Transverse colon (tissue), 4 donors: ENCODE results near the gene ARRDC2. TPM values are rescaled to one million over a fixed set of nuclear protein-coding genes. Genes with fewer than 3 reads are reported as not detected.

Experiments
- DNase-seq: peaks from one replicate; pipeline ENCODE4 v3.0.0-alpha.2; 2019
- H3K27ac ChIP-seq, 4 donors: fragments of 200-600 bp; sonication (generic); 2 replicates each; pipeline ENCODE4 v1.5.1; 2016 to 2018; ENCODE audit warnings: inconsistent platforms in 4 of 4
- H3K27me3 ChIP-seq: fragments of 200-600 bp; sonication (generic); 2 replicates; pipeline ENCODE4 v1.5.1; 2017; ENCODE audit warnings: inconsistent platforms
- H3K36me3 ChIP-seq, 4 donors: fragments of 200-600 bp; sonication (generic); 2 replicates each; pipeline ENCODE4 v1.5.1; 2017 to 2019; ENCODE audit warnings: inconsistent platforms in 4 of 4
- H3K4me1 ChIP-seq, 4 donors: fragments of 200-600 bp; sonication (generic); 2 replicates each; pipeline ENCODE4 v1.5.1; 2017 to 2020; ENCODE audit warnings: inconsistent platforms in 4 of 4
- H3K4me3 ChIP-seq, 4 donors: fragments of 200-600 bp; sonication (generic); 1 replicate in 1 of 4; 2 replicates in 3 of 4; pipeline versions ENCODE4 v1.5.1 to v1.6.1; 2017 to 2019; ENCODE audit warnings: inconsistent platforms in 4 of 4
- H3K9me3 ChIP-seq, 2 donors: fragments of 200-600 bp; sonication (generic); 2 replicates each; pipeline ENCODE4 v1.5.1; 2017 to 2019; ENCODE audit warnings: inconsistent platforms in 2 of 2
- EP300 ChIP-seq: sonication (generic); formaldehyde crosslinking; IDR thresholded peaks from one replicate; pipeline ENCODE4 v1.6.1; 2017; ENCODE audit warnings: antibody characterized with exemption, low read depth
- POLR2A ChIP-seq: fragments of 450-650 bp; IDR thresholded peaks from one replicate; pipeline ENCODE4 v1.6.1; 2016; ENCODE audit warnings: antibody characterized with exemption, mild to moderate bottlenecking, moderate library complexity
- POLR2AphosphoS5 ChIP-seq, 3 donors: sonication (generic); formaldehyde crosslinking; IDR thresholded peaks; one replicate each; pipeline ENCODE4 v1.6.1; 2016; ENCODE audit warnings: antibody characterized with exemption in 3 of 3
- WGBS, 2 donors: methylation state at CpG; one replicate each; pipeline ENCODE4 v1.1.5; 2018; ENCODE audit warnings: low coverage in 1 of 2; 5-methylcytosine and 5-hydroxymethylcytosine counted together
- in situ Hi-C, 4 donors: fragments of 200-750 bp; cut with MboI; loops; one replicate each; pipeline versions ENCODE4 v1.15.0 to v1.15.1; 2017; ENCODE audit warnings: low sequenced_read_pairs in 3 of 4, low pct_ligation_motif_present in 1 of 4, low pct_unique_long_range_greater_than_20kb in 1 of 4
- intact Hi-C: fragments of 100-400 bp; cut with DNase I; formaldehyde crosslinking; loops from one replicate; pipeline ENCODE4 v1.15.1; 2023; ENCODE audit warnings: low total_unique reads
- total RNA-seq, 4 donors: library from RNA; depleted of rRNA; stranded (reverse); fragments of >200 nt; gene quantifications; one replicate each; pipeline ENCODE4 v1.1.0, GENCODE V29; 2016
- TF ChIP-seq, protein P1 (sequence below), 5 experiments: fragments of 200-600 bp in 3 of 5; fragments of 450-650 bp in 2 of 5; sonication (generic) in 3 of 5; IDR thresholded peaks; 1 replicate in 2 of 5; 2 replicates in 3 of 5; pipeline ENCODE4 v1.5.1; 2016 to 2017; ENCODE audit warnings: antibody characterized with exemption in 5 of 5, inconsistent platforms in 3 of 5, mild to moderate bottlenecking in 2 of 5, moderate library complexity in 1 of 5

The ARRDC2 gene
- total RNA-seq, 4 donors from 2014 or later: 28.9 to 69.6 (median 42.7) TPM

DNA sequence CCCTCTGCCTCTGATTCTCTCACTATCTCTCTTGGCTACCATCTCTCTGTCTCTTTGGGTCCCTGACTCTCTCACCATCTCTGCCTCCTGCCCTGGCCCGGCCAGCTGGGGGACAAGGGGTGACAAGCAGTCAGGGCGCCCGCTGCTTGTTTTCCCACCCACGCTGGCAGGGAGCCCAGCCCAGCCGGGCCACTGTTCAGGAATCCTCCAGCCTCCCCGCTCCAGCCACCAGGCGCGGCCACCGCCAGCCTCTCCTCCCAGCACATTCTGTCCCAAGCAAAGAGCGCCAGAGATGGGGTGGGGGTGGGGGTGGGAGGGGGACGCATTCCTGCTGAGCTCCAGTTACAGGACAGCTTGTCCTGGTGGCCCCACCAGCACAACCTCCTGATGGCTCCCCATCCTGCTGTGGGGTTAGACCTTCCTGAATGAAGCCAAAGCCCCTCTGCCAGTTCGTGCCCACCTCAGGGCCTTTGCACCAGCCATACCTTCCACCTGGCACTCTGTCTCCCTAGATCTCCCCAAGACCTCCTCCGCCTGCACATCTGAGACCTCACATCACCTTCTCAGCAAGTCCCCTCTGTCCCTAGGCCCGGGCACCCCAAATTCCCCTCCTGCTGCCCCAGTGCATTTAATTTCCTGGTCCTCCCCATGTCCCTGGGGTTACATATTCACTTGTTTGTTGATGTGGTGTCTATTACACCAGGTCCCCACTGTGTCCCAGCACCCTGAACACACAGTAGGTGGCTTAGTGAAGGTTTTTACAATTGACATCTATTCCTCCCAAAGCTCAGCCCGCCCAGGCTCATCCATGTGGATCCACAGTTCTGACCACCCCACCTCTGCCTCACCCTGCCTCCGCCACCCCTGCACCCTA lies 12.5 kb downstream of the ARRDC2 start:
- in situ Hi-C loops: no loop called here
- no peaks in the 10 kb centered on the region for H3K27me3 ChIP-seq

DNA sequence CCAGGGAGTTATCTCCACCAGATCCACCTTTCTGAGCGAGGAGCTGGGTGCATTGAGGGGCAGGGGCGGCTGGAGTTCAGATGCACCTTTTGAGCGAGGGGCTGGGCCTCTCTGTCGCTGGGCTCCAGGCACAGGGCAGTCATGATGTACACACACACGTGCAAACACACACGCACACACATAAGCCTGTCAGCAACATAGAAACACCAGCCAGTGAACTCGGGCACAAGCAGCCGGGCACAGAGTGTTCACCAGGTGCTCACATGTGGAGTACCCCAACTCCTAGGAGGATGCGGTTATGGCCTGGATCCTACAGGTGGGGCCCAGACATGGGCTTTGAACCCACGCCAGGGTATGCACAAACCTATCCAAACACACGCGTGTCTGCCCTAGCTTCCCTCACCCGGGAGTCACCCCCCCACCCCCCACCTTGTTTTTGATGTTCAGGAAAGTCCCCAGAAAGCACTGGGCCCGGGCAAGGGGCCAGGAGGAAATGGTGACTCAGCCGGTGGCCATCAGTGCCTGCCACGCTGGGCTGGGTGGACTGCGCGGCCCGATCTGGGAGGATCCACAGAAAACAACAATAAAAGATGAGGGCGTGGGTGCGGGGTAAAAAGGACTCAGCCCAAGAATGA lies 13.3 kb downstream of the ARRDC2 start:
- intact Hi-C loops: no loop called here
- no peak overlapping the region for H3K4me3 ChIP-seq
- WGBS, 2 donors: 31% methylated on average over 21 of the region's 21 CpGs; no CpG with 5 or more reads in 1 of the 2 donors
- H3K27me3 ChIP-seq: no peaks in the 10 kb centered on the region
- in situ Hi-C loops: no loop called here
- no peaks in the 10 kb centered on the region for H3K36me3 ChIP-seq
- H3K27ac ChIP-seq: peak overlapping the region; percentile 74 to 82 (median 80)
- peak; percentile 78 for DNase-seq
- TF ChIP-seq EP300 (no peak), POLR2A (no peak), POLR2AphosphoS5 (IDR thresholded peaks at IDR 0.05) (peak in 2 of 3 donors; percentile 15 to 25)
- TF ChIP-seq, protein P1, sequence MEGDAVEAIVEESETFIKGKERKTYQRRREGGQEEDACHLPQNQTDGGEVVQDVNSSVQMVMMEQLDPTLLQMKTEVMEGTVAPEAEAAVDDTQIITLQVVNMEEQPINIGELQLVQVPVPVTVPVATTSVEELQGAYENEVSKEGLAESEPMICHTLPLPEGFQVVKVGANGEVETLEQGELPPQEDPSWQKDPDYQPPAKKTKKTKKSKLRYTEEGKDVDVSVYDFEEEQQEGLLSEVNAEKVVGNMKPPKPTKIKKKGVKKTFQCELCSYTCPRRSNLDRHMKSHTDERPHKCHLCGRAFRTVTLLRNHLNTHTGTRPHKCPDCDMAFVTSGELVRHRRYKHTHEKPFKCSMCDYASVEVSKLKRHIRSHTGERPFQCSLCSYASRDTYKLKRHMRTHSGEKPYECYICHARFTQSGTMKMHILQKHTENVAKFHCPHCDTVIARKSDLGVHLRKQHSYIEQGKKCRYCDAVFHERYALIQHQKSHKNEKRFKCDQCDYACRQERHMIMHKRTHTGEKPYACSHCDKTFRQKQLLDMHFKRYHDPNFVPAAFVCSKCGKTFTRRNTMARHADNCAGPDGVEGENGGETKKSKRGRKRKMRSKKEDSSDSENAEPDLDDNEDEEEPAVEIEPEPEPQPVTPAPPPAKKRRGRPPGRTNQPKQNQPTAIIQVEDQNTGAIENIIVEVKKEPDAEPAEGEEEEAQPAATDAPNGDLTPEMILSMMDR (IDR thresholded peaks at IDR 0.05): no peak
- no peaks in the 10 kb centered on the region for H3K9me3 ChIP-seq
- peaks cover 21 to 63% (median 36%) of the 10 kb centered on the region in 4 donors for H3K4me1 ChIP-seq

More for the DNA sequence above, 12.5 kb downstream of the ARRDC2 start:
- TF ChIP-seq POLR2A: no peak
- peak; percentile 35 for TF ChIP-seq EP300
- TF ChIP-seq, protein P1 (IDR thresholded peaks at IDR 0.05): no peak
- peak in 2 of 3 donors; percentile 45 to 58 for TF ChIP-seq POLR2AphosphoS5 (IDR thresholded peaks at IDR 0.05)
- H3K4me3 ChIP-seq: no peak overlapping the region
- peak; percentile 75 for DNase-seq
- peak overlapping the region; percentile 74 to 82 (median 80) for H3K27ac ChIP-seq
- intact Hi-C loops: no loop called here
- H3K36me3 ChIP-seq: no peaks in the 10 kb centered on the region
- peaks cover 21 to 63% (median 36%) of the 10 kb centered on the region in 4 donors for H3K4me1 ChIP-seq
- WGBS, 2 donors: 29 to 56% methylated on average over 8 to 16 of the region's 16 CpGs
- no peaks in the 10 kb centered on the region for H3K9me3 ChIP-seq

DNA sequence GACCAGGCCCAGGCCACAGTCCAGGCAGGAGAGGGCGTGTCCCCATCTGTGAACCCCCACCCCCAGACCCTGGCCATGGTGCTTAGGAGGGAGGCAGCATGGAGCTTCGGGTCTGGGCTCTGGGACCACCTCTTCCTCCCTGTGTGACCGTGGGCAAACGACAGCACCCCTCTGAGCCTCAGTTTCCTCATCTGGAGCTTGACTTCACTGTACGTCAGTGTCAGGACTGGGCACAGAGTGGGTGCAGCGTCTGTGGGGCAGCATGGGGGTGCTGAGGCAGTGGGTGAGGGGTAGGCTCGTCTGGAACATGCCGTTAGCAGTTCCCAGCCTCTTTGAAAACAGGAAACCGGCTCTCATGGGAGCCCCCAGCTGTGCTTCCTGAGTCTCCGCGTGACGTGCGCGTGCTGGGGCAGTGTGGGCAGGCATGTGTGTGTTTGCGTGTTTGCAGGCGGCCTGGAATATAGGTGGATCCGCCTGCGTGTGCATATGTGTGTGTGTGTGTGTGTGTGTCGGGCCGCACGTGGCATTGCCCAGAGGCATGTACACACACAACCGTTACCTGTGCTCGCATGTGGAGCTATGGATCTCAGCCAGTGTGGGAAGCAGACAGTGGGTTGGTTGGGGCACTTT lies 15.8 kb downstream of the ARRDC2 start:
- peak; percentile 78 for DNase-seq
- Histone ChIP-seq H3K36me3 (no peaks in the 10 kb centered on the region), H3K27ac (peak overlapping the region; percentile 74 to 82 (median 80)), H3K4me3 (no peak overlapping the region), H3K4me1 (peaks cover 17 to 48% (median 36%) of the 10 kb centered on the region in 4 donors), H3K27me3 (no peaks in the 10 kb centered on the region), H3K9me3 (no peaks in the 10 kb centered on the region)
- intact Hi-C loops (no loop called here), in situ Hi-C loops (no loop called here)
- TF ChIP-seq POLR2AphosphoS5 (IDR thresholded peaks at IDR 0.05) (peak; percentile 49 to 65 (median 58)), POLR2A (no peak), EP300 (peak; percentile 83)
- TF ChIP-seq, protein P1 (IDR thresholded peaks at IDR 0.05): no peak
- WGBS, 2 donors: 44 to 61% methylated on average over 9 to 23 of the region's 23 CpGs

- intact Hi-C loops (no loop called here), in situ Hi-C loops (no loop called here)
- no peaks in the 10 kb centered on the region for H3K27me3 ChIP-seq
- H3K4me3 ChIP-seq: no peak overlapping the region
- H3K9me3 ChIP-seq: no peaks in the 10 kb centered on the region
- no peak for TF ChIP-seq EP300
- TF ChIP-seq, protein P1 (IDR thresholded peaks at IDR 0.05): no peak
- no peak for TF ChIP-seq POLR2AphosphoS5 (IDR thresholded peaks at IDR 0.05)
- TF ChIP-seq POLR2A: no peak
- WGBS, 2 donors: 90% methylated on average over 4 of the region's 4 CpGs; no CpG with 5 or more reads in 1 of the 2 donors
- H3K4me1 ChIP-seq: peaks cover 3 to 31% (median 10%) of the 10 kb centered on the region in 4 donors
- H3K27ac ChIP-seq: no peak overlapping the region
- no peaks in the 10 kb centered on the region for H3K36me3 ChIP-seq
- no peak for DNase-seq
These were observed 19.2 kb downstream of the ARRDC2 start for GRCh38 chr19:18027151-18027550.
